Progenitor cell of endocrine pancreas (in vitro differentiated cells): Measurements from ENCODE around the gene FAM78A. TPM values are rescaled to one million over a fixed set of nuclear protein-coding genes. Genes with fewer than 3 reads are reported as not detected.

ENCODE experiments used
- DNase-seq: peaks from one replicate; pipeline ENCODE4 v3.0.0; 2021; ENCODE audit warnings: low spot score; ENCODE audit not compliant: unreplicated experiment
- H3K27ac Mint-ChIP-seq: 2 replicates; pipeline ENCODE4 v1.8.0; 2021; ENCODE audit warnings: mild to moderate bottlenecking, moderate library complexity, mixed read lengths
- H3K27me3 Mint-ChIP-seq: 2 replicates; pipeline ENCODE4 v1.8.0; 2021; ENCODE audit warnings: mixed read lengths
- H3K36me3 Mint-ChIP-seq: 2 replicates; pipeline ENCODE4 v1.8.0; 2022; ENCODE audit warnings: mixed read lengths; ENCODE audit not compliant: insufficient read depth
- H3K4me1 Mint-ChIP-seq: 2 replicates; pipeline ENCODE4 v1.8.0; 2021; ENCODE audit warnings: low read depth, mixed read lengths
- H3K4me3 Mint-ChIP-seq: 2 replicates; pipeline ENCODE4 v1.8.0; 2021; ENCODE audit warnings: low read depth, mild to moderate bottlenecking, moderate library complexity, mixed read lengths
- H3K9me3 Mint-ChIP-seq: 2 replicates; pipeline ENCODE4 v1.8.0; 2021; ENCODE audit warnings: low read depth, mixed read lengths
- CTCF ChIP-seq: fragments of 200-600 bp; sonication (generic); IDR thresholded peaks from one replicate; pipeline ENCODE4 v1.5.0; 2021; ENCODE audit warnings: antibody characterized with exemption, mild to moderate bottlenecking; ENCODE audit not compliant: unreplicated experiment
- total RNA-seq: library from RNA; stranded (reverse); gene quantifications from 2 replicates; pipeline ENCODE4 v1.2.1, GENCODE V29; 2021

Gene FAM78A
- total RNA-seq, 1 donor from 2014 or later, result 2.0 TPM

- H3K4me3 Mint-ChIP-seq, result no peak overlapping the region
- no peak overlapping the region for H3K27ac Mint-ChIP-seq
- peaks cover 6% of the 10 kb centered on the region for H3K4me1 Mint-ChIP-seq
- TF ChIP-seq CTCF, result no peak
- no peaks in the 10 kb centered on the region for H3K27me3 Mint-ChIP-seq
- no peaks in the 10 kb centered on the region for H3K9me3 Mint-ChIP-seq
- DNase-seq, result no peak
- H3K36me3 Mint-ChIP-seq, result no peaks in the 10 kb centered on the region
Measured at GRCh38 chr9:131304676-131305355, 28.5 kb upstream of the FAM78A start.

DNA sequence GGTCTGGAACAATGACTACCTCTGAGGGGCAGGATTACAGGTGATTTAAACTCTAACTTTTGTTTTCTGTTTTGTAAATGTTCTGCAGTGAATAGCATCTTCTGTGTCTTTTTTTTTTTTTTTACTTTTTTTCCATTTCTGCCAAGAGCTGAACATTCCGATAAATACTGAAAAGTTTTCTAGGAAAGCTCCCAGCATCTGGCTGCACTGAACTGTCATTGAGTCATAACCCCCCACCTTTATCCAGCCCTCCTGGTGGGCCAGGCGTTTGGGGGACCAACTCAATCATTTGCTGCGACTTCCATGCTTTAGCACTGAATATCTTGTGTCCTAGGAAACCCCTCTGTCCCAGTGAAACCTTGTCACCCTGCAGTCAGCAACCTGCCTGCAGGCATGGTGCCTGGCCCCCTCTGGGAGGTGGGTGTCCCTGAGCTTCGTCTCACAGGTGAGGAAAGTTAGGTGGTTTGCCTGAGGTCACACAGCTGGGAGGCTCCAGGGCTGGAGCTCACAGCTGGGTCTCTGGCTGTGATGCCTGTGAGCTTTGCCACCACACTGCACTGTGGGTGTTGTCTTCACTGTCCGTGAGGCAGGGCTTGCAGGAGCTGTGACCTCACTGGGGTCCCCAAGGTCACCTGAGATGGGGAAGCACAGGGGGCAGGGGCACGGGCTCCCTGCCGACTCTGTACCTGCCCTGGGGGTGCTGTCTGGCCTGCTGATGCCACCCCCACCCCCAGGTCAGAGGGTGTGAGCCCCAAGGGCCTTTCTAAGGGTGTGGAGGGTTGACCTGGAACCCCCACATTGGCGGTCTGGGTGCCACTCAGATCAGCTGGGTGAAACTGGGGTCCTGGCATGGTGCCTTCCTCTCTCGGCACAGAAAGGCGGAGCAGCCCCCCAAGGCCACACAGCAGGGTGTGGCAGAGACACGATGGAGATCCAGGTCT, 27.3 kb upstream of the FAM78A start:
- Mint-ChIP-seq H3K36me3 (no peaks in the 10 kb centered on the region), H3K27ac (no peak overlapping the region), H3K4me1 (peaks cover 6% of the 10 kb centered on the region), H3K4me3 (no peak overlapping the region), H3K9me3 (no peaks in the 10 kb centered on the region), H3K27me3 (no peaks in the 10 kb centered on the region)
- no peak for TF ChIP-seq CTCF
- DNase-seq, result no peak

GRCh38 chr9:131302244-131303075, 26.1 kb upstream of the FAM78A start:
- DNase-seq, result no peak
- Mint-ChIP-seq H3K9me3 (no peaks in the 10 kb centered on the region), H3K27ac (no peak overlapping the region), H3K36me3 (no peaks in the 10 kb centered on the region), H3K4me1 (peaks cover 6% of the 10 kb centered on the region), H3K27me3 (no peaks in the 10 kb centered on the region), H3K4me3 (no peak overlapping the region)
- no peak for TF ChIP-seq CTCF

DNA sequence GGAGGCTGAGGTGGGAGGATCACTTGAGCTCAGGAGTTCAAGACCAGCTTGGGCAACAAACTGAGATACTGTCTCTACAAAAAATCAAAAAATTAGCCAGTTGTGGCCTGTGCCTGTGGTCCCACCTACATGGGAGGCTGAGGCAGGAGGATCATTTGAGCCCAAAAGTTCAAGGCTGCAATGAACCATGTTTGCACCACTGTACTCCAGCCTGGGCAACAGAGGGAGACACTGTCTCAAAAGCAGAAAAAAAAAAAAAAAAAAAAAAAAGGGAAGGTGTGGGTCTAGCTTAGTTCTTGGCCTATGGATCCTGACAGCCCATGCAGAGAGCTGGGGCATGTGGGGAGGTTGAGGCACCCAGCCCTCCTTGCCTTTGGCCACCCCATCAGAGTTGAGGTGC, 24.1 kb upstream of the FAM78A start:
- H3K4me3 Mint-ChIP-seq, result no peak overlapping the region
- peaks cover 6% of the 10 kb centered on the region for H3K4me1 Mint-ChIP-seq
- H3K9me3 Mint-ChIP-seq, result no peaks in the 10 kb centered on the region
- no peak overlapping the region for H3K27ac Mint-ChIP-seq
- DNase-seq, result no peak
- no peaks in the 10 kb centered on the region for H3K27me3 Mint-ChIP-seq
- no peaks in the 10 kb centered on the region for H3K36me3 Mint-ChIP-seq
- TF ChIP-seq CTCF, result no peak

GRCh38 chr9:131299961-131300347, 23.6 kb upstream of the FAM78A start:
- no peak for TF ChIP-seq CTCF
- Mint-ChIP-seq H3K9me3 (no peaks in the 10 kb centered on the region), H3K4me1 (peaks cover 4% of the 10 kb centered on the region), H3K4me3 (no peak overlapping the region), H3K27me3 (no peaks in the 10 kb centered on the region), H3K36me3 (no peaks in the 10 kb centered on the region), H3K27ac (no peak overlapping the region)
- DNase-seq, result no peak
